ENCODE data around the gene ARL6IP5.

DNA sequence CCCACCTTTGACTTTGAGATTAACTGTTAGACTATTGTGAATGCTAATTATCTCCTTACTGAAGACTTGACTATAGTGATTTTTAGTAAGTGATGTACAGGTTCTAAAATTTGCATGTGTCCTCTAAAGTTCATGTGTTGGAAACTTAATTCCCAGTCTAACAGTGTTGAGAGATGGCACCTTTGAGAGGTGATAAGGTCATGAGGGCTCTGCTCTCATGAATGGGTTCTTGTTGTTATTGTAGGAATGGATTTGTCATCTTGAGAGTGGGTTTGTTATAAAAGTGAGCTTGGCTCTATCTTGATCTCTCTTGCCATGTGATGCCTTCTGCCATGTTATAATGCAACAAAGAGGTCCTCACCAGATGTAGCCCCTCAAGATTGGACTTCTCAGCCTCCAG lies 56.6 kb downstream of the ARL6IP5 start:
- TF ChIP-seq EZH2 (IDR thresholded peaks at IDR 0.05), result no peak
- no peak for TF ChIP-seq POLR2AphosphoS5 (IDR thresholded peaks at IDR 0.05; ENCODE audit: borderline replicate concordance, low read depth, low read length)
- TF ChIP-seq FOXP2 (optimal IDR thresholded peaks at IDR 0.05; ENCODE audit: control extremely low read depth, extremely low read length, insufficient read depth), result no peak

Measured in SK-N-MC (cell line).